HG02763 (cell line): Measurements from ENCODE around the gene VTCN1.
"Not testable (repeated sequence)": the region's sequence is repeated elsewhere in the genome, so short reads cannot be mapped to it uniquely, and the experiment has no call there.

ENCODE experiments used
- ATAC-seq: cut with Tn5 transposase; IDR thresholded peaks from one replicate; pipeline ENCODE4 v1.9.1; 2021; ENCODE audit warnings: mild to moderate bottlenecking, moderate library complexity; ENCODE audit not compliant: unreplicated experiment

Gene VTCN1

GRCh38 chr1:117210831-117211261 lies at the start of gene VTCN1:
TSS of gene VTCN1 (minus strand) at chr1:117210927. CDS start at chr1:117210855, 72 bp downstream.
- no peak for ATAC-seq

DNA sequence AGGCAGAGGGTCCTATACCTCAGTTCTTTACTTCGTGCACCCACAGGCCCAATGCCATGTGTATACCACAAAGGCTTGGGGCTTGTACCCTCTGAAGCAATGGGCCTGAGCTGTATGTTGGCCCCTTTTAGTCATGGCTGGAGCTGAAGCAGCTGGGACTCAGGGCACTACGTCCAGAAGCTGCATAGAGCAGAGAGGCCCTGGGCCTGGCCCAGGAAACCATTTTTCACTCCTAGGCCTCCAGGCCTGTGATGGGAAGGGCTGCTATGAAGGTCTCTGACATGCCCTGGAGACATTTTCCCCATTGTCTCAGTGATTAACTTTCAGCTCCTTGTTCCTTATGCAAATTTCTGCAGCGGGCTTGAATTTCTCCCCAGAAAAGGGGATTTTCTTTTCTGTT lies 48.1 kb upstream of the VTCN1 start:
- no peak for ATAC-seq

DNA sequence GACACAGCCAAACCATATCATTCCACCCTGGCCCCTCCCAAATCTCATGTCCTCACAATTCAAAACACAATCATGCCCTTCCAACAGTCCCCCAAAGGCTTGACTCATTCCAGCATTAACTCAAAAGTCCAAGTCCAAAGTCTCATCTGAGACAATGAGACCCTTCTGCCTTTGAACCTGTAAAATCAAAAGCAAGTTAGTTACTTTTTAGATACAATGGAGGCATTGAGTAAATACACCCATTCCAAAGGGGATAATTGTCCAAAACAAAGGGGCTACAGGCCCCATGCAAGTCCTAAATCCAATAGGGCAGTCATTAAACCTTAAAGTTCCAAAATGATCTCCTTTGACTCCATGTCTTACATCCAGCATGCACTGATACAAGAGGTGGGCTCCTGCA lies 47.3 kb upstream of the VTCN1 start:
- not testable (repeated sequence) for ATAC-seq

GRCh38 chr1:117257291-117257690 lies 46.6 kb upstream of the VTCN1 start:
- no peak for ATAC-seq

DNA sequence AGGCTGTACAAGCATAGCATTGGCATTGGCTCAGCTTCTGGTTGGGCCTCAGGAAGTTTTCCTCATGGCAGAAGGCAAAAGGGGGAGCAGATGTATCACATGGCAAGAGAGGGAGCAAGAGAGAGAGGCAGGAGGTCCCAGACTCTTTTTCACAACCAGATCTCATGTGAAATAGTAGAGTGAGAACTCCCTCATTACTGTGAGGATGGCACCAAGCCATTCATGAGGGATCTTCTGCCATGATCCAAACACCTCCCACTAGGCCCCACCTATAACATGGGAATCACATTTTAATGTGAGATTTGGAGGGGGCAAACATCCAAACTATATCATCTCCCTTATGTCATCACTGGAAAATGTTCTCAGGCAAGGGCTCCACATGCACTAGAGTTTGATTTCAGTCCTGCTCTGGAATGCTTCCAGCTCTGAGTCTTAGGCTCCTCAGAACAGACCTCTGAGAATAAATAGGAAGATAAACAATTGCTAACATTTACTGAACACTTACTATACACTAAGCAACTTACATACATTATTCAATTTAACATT lies 39.4 kb upstream of the VTCN1 start:
- no peak for ATAC-seq

DNA sequence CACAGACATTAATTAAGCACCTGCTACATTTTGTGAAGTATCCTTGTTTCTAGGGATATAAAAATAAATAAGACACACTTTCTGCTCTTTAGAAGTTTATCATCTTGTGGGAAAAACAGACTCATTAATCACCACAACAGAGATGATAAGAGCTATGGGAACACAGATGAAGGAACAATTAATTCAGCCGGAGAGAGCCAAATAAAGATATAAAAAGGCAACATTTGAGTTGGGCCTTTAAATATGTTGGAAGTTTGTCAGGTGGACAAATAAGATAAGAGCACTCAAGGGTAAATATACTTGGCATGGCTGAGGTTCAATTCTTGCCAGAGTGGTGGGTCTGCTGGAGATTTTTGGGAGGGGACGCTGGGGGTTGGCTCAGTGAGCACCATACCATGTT lies 34.2 kb upstream of the VTCN1 start:
- ATAC-seq, result no peak

DNA sequence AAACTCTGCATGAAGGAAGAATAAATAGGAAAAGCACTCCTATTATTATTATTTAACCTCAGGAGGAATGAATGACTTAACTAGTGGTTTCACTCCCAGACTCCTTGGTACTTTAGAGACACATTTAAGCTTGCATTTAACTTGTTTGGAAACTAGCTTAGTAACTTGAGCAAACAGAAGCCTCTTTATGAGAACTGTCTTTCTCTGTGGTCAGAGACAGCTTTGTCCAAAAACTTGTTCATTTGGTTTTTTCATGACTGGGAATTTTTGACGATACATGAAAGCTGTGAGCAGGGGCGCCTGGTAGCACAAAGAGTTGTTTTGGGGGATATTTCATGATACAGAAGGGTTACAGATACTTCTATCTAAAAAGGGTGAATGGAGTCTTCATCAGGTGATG lies 33.6 kb upstream of the VTCN1 start:
- no peak for ATAC-seq

DNA sequence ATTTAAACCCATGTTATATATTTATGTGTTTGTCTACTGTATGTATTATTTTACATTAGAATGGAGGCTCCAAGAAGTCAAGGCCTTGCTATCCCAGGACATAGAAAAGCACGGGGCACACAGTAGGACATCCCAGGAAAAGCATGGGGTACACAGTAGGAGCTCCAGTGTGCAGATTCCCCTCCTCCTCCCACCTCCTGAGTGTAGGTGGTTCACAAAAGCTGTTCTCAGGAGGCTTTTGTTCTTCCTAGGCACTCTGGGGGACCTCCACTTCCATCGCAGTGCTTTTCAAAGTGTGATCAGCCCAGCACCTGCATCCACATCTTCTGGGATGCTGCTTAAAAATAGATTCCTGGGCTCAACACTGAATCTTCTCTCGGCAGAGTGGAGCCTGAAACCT lies 30.8 kb upstream of the VTCN1 start:
- ATAC-seq, result no peak

GRCh38 chr1:117240547-117240946 lies 29.8 kb upstream of the VTCN1 start:
- no peak for ATAC-seq

DNA sequence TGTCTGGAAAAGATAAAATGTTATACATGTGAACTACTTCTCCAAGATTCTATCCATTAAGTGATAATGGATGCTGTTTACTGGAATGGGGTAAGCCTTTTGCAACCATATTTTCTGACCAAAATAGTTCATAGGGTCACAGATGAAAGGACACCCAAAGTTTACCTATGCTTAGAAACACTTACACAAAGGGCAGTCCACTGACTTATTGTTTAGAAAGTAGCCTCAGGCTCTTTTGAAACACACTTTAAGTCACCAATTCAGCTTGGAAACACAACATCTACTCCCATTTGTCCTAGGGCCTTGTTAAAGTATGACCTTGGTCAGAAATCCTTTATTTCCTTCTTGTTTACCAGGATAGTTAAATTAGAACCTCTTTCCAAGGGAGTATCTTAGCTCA lies 28.7 kb upstream of the VTCN1 start:
- no peak for ATAC-seq

DNA sequence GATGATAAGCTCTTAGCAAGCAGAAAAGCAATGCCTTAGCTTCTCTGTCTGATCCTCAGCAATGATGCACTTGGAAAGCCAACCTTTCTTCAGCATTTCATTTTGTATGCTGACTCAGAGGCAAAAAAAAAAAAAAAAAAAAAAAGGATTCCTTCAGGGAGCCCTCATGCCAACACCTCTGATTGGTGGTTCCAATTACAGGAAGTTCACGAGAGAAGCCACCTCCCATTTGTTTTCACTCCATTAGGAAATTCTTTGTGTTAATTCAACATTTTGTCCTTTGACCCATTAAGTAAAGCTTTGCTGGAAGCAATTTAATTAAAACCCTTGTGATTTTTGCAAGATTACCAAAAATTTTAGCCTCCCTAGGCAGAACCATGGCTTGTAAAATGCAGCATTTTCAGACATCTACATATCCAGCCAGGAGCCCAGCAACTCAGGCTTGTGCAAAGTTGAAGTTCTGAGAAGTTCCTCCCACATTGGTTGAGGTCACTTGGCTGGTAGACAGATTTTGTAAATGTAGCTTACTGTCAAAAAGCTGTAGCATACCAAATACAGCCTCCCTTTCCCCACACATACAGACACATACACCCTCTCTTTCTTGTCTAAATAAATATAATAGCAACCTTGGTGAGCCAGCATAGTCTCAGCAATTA lies 27.1 kb upstream of the VTCN1 start:
- ATAC-seq, result no peak

DNA sequence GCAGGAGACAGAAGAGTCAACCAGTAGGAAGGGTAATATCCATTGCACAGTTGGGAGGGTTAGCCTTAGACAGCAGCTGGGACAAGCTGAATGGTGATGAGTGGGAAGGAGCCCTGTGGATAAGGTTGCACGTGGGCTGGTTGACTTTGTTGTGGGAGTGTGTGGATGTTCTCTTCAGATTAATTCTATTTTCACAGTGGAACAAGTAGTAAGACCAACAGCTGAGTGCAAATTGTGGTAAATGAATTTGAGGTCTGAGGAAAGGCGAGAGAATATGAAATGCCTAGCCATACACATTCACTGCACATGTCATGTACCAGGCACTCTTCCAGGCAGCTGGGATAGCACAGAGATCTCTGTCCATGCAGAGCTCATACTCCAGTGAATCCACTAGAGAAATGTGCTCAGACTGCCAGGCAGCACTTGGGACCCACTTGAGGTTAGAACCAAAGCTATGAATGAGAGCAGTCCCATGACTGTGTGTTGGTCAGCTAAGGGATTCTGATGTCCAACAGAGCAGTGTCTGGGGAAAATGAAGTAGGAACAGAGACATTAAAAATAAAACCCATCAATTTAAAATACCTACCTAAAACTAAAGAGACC lies 25.2 kb upstream of the VTCN1 start:
- ATAC-seq, result no peak

DNA sequence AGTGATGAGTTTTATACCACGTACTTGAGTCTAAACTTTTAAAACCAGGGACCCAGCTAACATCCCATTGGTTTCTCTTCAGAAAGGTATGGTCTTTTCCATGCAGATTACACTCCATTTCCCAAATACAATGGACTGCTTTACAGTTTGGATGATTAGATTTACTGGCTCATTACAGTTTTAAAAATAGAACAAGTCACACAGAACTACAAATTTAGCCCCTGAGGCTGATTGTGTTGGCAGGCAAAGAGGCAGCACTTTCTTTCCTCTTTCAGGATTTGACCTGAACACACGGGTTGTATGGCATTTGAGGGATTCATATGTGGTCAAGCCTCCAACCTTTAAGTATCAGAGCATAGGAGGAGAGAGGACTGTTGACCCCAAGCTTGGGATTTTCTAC lies 21.8 kb upstream of the VTCN1 start:
- no peak for ATAC-seq

GRCh38 chr1:117231748-117232373 lies 21.1 kb upstream of the VTCN1 start:
- ATAC-seq, result no peak

- ATAC-seq, result no peak
Measured at GRCh38 chr1:117231312-117231711, 20.6 kb upstream of the VTCN1 start.

DNA sequence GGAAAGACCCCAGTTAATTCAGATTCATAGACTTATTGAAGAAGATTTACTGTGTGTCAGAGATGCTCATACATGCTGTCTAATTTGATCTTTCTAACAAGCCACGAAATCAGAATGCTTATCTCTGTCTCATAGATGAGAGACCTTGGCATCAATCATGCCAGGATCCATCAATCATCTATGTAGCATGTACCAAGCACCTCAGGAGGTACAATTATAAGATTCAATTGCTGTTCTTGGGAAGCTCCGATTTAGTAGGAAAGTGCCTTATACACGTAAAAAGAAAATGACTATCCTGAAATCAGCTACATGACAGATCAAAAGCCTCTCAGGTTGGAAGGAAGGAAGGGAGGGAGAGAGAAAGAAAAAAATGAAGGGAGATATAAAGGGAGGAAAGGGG lies 18.5 kb upstream of the VTCN1 start:
- ATAC-seq, result no peak

- no peak for ATAC-seq
Measured at GRCh38 chr1:117225931-117226330, 15.2 kb upstream of the VTCN1 start.

GRCh38 chr1:117216718-117217117 lies 6.0 kb upstream of the VTCN1 start:
- no peak for ATAC-seq

DNA sequence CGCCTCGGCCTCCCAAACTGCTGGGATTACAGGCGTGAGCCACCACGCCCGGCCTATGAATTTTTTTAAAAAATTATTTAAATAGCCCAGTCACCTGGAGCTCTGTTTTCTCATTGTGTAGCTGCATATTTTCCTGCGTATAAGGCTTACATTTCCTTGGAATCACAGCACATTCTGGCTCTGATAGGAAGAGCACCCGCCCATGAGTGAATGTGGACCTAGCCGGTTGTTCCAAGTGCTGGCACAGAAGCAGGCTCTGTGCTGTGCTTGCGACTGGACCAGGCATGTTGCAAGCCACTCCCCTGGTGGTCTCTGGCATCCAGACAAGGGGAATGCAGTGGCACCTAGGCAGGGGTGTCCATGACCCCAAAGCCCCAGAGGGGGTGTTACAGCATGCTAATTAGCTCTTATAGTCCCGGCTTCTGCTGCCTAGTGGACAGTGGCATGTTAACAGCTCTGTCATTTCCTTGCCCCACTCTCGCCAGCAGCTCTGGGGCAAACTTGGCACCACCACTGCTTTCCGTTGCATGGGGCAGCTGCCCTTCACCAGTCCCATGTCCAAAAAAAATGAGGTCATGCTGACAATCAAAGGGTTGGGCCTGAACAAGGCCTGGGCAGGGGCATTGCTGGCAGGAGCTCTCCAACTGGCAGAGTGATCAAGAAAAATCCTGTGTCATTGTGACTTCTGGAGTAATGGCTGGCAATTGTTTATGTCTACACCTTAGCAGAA lies 5.2 kb upstream of the VTCN1 start:
- no peak for ATAC-seq

DNA sequence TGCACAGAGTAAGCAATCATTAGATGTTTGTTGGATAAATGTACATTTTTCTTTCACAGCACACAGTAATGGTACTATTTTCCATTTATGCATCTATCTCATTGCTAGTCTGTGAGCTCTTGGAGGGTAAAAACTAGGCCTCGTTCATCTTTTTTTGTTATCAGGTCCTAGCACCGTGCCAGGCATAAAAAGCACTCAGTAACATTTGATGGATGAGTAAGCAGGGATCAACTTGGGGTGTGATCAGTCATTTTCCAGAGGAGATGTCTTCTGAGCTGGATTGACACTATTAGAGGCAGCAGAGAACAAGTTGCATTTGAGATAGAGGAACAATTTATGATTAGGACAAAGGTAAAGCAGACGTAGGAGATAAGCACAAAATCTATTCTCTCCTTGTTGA lies 4.3 kb upstream of the VTCN1 start:
- no peak for ATAC-seq

GRCh38 chr1:117213046-117213445 lies 2.3 kb upstream of the VTCN1 start:
- ATAC-seq, result no peak

DNA sequence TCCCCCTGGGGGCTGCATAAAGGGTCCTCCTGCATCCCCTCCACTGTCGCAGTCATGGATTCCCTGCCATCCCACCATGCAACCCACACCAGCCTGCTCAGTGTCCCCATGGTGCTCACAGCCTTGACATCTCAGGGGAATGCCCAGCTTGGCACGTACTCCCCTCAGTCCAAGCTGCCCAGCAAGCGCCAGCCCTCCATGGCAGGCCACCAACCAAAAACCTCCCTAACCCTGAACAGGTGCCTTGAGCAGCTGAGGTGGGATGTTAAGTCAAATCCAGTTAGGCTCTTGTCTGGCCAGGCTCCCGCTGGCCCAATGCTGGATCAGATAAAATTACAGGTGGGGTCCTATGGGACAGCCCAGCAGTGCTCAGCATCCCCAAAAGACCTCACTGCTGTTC lies 341 bp downstream of the VTCN1 start:
- no peak for ATAC-seq
